ENCODE measurements around the gene HAUS3. TPM values are rescaled to one million over a fixed set of nuclear protein-coding genes. Genes with fewer than 3 reads are reported as not detected.
A peak's percentile ranks its signal among the peaks of the same experiment; 100 is the strongest.
"Not testable (repeated sequence)": the region's sequence is repeated elsewhere in the genome, so short reads cannot be mapped to it uniquely, and the experiment has no call there.

Gene HAUS3
- total RNA-seq, 1 donor from 2014 or later = 6.7 TPM

- no peak for DNase-seq (ENCODE audit: low read depth in 2 of 2)
Observed at GRCh38 chr4:2231082-2231481, 10.8 kb downstream of the HAUS3 start.

- no peak for DNase-seq (ENCODE audit: low read depth in 2 of 2)
Observed at GRCh38 chr4:2226261-2226660, 15.7 kb downstream of the HAUS3 start.

GRCh38 chr4:2222838-2223237 lies 19.1 kb downstream of the HAUS3 start:
- no peak for DNase-seq (ENCODE audit: low read depth in 2 of 2)

GRCh38 chr4:2221378-2221777 lies 20.5 kb downstream of the HAUS3 start:
- not testable (repeated sequence) for DNase-seq (ENCODE audit: low read depth in 2 of 2)

- peak; percentile 69 to 79 for DNase-seq (ENCODE audit: low read depth in 2 of 2)
Observed at GRCh38 chr4:2220016-2220630, 21.8 kb downstream of the HAUS3 start.

GRCh38 chr4:2219233-2219760 lies 22.6 kb downstream of the HAUS3 start:
- DNase-seq (ENCODE audit: low read depth in 2 of 2) = no peak

GRCh38 chr4:2218436-2218835 lies 23.5 kb downstream of the HAUS3 start:
- no peak for DNase-seq (ENCODE audit: low read depth in 2 of 2)

GRCh38 chr4:2217726-2218125 lies 24.2 kb downstream of the HAUS3 start:
- DNase-seq (ENCODE audit: low read depth in 2 of 2) = no peak

- DNase-seq (ENCODE audit: low read depth in 2 of 2) = no peak
Observed at GRCh38 chr4:2212831-2213230, 29.1 kb downstream of the HAUS3 start.

- DNase-seq (ENCODE audit: low read depth in 2 of 2) = not testable (repeated sequence)
Observed at GRCh38 chr4:2202789-2203188, 39.1 kb downstream of the HAUS3 start.

GRCh38 chr4:2194496-2194895 lies 47.4 kb downstream of the HAUS3 start:
- DNase-seq (ENCODE audit: low read depth in 2 of 2) = no peak

- no peak for DNase-seq (ENCODE audit: low read depth in 2 of 2)
Observed at GRCh38 chr4:2193326-2193725, 48.6 kb downstream of the HAUS3 start.

GRCh38 chr4:2186865-2187172 lies 55.1 kb downstream of the HAUS3 start:
- DNase-seq (ENCODE audit: low read depth in 2 of 2) = no peak

GRCh38 chr4:2186133-2186864 lies 55.6 kb downstream of the HAUS3 start:
- peak; percentile 19 to 58 for DNase-seq (ENCODE audit: low read depth in 2 of 2)

GRCh38 chr4:2183394-2183793 lies 58.5 kb downstream of the HAUS3 start:
- DNase-seq (ENCODE audit: low read depth in 2 of 2) = no peak

GRCh38 chr4:2182994-2183393 lies 58.9 kb downstream of the HAUS3 start:
- DNase-seq (ENCODE audit: low read depth in 2 of 2) = no peak

- DNase-seq (ENCODE audit: low read depth in 2 of 2) = no peak
Observed at GRCh38 chr4:2180410-2180809, 61.5 kb downstream of the HAUS3 start.

- DNase-seq (ENCODE audit: low read depth in 2 of 2) = no peak
Observed at GRCh38 chr4:2179717-2180116, 62.2 kb downstream of the HAUS3 start.

- DNase-seq (ENCODE audit: low read depth in 2 of 2) = no peak
Observed at GRCh38 chr4:2178986-2179385, 62.9 kb downstream of the HAUS3 start.

Data from lung microvascular endothelial cell (primary cell).